Psoas muscle (tissue), 8 donors: ENCODE measurements around the gene PLK3. TPM values are rescaled to one million over a fixed set of nuclear protein-coding genes. Genes with fewer than 3 reads are reported as not detected.

ENCODE experiments used
- ATAC-seq, 4 donors: fragments of 200-7000 bp; cut with Tn5 transposase; one replicate each; pipeline ENCODE4 v1.9.1; 2020; ENCODE audit warnings: moderate library complexity in 3 of 4, mild to moderate bottlenecking in 2 of 4
- DNase-seq, 2 donors: peaks; one replicate each; pipeline ENCODE4 v3.0.0-alpha.2; 2020
- H3K27ac ChIP-seq: fragments of 200-600 bp; one replicate; pipeline ENCODE4 v1.8.0; 2022
- H3K27me3 ChIP-seq, 3 donors: fragments of 200-600 bp in 1 of 3; one replicate each; pipeline versions ENCODE4 v1.6.1 to v1.8.0; 2013 to 2022; ENCODE audit warnings: low read length in 2 of 3, mild to moderate bottlenecking in 2 of 3, moderate library complexity in 1 of 3; ENCODE audit not compliant: insufficient read depth in 3 of 3
- H3K36me3 ChIP-seq, 2 donors: fragments of 200-600 bp in 1 of 2; one replicate each; pipeline versions ENCODE4 v1.6.1 to v1.8.0; 2013 to 2022; ENCODE audit warnings: low read depth in 1 of 2, mild to moderate bottlenecking in 1 of 2, moderate library complexity in 1 of 2; ENCODE audit not compliant: insufficient read depth in 1 of 2
- H3K4me1 ChIP-seq: fragments of 200-600 bp; one replicate; pipeline ENCODE4 v1.8.0; 2022
- H3K4me3 ChIP-seq: fragments of 200-600 bp; one replicate; pipeline ENCODE4 v1.8.0; 2022; ENCODE audit warnings: mild to moderate bottlenecking
- H3K9me3 ChIP-seq: fragments of 200-600 bp; one replicate; pipeline ENCODE4 v1.8.0; 2022
- WGBS, 3 donors: extraction: QIAGEN DNeasy Blood & Tissue Kit; methylation state at CpG; one replicate each; pipeline versions ENCODE4 v1.1.6 to v1.1.7; 2013; 5-methylcytosine and 5-hydroxymethylcytosine counted together
- intact Hi-C, 2 donors: fragments of 100-400 bp; cut with DNase I; formaldehyde crosslinking; loops; one replicate each; pipeline versions ENCODE4 v1.11.0 to v1.14.2; 2022
- polyA plus RNA-seq, 3 donors: library from polyadenylated mRNA; stranded (reverse); fragments of 200-250 nt; gene quantifications; one replicate each; pipeline ENCODE4 v1.2.3, GENCODE V29; 2013
- total RNA-seq, 4 donors: library from RNA; stranded (reverse); fragmentation: NEBNext Ultra II Directional in 2 of 4; extraction: Animal tissue kit (Norgen Biotek cat#: 25700) in 2 of 4; gene quantifications; one replicate each; pipeline versions ENCODE4 v1.2.1 to v1.2.4, GENCODE V29; 2021 to 2023
- TF ChIP-seq, protein P1 (sequence below): fragments of 200-600 bp; IDR thresholded peaks from one replicate; pipeline ENCODE4 v1.8.0; 2022; ENCODE audit warnings: antibody characterized with exemption
- donor health status: healthy with polysubstance abuse.
- donor health status: DM: no; HTN: no; CAD: no; lungs with moderate emphysema.
- donor health status: Bipolar disorder and iron deficiency.
- donor health status: healthy.
- donor health status: DM: yes; HTN: yes; CAD: no.
- donor health status: DM: no; HTN: no; CAD: no.
- donor health status: DM: no; HTN: no; CAD: no.
- donor health status: DM: yes; HTN: yes; CAD: no.

The PLK3 gene
- total and polyA plus RNA-seq, 7 donors, result 3.0 to 8.3 (median 4.6) TPM

DNA sequence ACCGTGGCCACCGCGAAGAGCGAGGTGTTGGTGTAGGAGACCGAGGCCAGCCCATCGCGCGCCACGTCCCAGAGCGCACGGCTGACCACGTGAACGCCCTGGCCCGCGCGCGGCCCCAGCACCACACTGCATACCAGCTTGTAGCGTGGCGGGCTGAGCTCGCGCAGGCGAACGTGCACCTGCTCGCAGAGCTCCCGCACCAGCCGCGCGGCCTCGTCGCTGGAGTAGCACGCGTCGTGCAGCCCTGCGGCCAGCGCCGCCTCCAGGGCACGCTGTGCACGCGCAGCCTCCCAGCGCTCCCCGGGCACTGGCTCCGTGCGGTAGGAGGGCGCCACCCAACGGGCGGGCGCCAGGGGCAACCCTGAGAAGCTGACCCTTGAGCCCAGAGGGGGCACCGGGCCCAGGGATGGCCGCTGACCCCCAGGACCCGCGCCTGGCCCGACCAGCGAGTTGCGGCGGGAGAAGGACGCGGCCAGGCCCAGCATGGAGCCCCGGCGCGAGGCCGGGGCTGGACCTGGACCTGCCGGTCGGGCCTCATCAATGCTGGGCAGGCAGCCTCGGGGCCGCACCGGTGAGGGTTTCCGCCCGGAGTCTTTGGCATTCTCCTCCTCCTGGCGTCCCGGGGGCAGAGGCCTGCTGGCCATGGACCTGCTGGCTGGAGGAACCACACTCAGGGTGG is 6.0 kb downstream of the PLK3 start:
- no peaks in the 10 kb centered on the region for H3K27me3 ChIP-seq
- TF ChIP-seq, protein P1, sequence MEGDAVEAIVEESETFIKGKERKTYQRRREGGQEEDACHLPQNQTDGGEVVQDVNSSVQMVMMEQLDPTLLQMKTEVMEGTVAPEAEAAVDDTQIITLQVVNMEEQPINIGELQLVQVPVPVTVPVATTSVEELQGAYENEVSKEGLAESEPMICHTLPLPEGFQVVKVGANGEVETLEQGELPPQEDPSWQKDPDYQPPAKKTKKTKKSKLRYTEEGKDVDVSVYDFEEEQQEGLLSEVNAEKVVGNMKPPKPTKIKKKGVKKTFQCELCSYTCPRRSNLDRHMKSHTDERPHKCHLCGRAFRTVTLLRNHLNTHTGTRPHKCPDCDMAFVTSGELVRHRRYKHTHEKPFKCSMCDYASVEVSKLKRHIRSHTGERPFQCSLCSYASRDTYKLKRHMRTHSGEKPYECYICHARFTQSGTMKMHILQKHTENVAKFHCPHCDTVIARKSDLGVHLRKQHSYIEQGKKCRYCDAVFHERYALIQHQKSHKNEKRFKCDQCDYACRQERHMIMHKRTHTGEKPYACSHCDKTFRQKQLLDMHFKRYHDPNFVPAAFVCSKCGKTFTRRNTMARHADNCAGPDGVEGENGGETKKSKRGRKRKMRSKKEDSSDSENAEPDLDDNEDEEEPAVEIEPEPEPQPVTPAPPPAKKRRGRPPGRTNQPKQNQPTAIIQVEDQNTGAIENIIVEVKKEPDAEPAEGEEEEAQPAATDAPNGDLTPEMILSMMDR, result no peak
- H3K9me3 ChIP-seq, result no peaks in the 10 kb centered on the region
- H3K4me1 ChIP-seq, result peaks cover 35% of the 10 kb centered on the region
- 84 to 91% (median 91%) methylated on average over 58 to 70 of the region's 70 CpGs for WGBS, 3 donors
- no peak overlapping the region for H3K4me3 ChIP-seq
- intact Hi-C loops, result no loop called here
- H3K36me3 ChIP-seq, result peaks cover 0 to 39% of the 10 kb centered on the region in 2 donors
- peak overlapping the region; percentile 94 for H3K27ac ChIP-seq
- DNase-seq, result peak in 1 of 2 donors; percentile 62
- no peak for ATAC-seq

DNA sequence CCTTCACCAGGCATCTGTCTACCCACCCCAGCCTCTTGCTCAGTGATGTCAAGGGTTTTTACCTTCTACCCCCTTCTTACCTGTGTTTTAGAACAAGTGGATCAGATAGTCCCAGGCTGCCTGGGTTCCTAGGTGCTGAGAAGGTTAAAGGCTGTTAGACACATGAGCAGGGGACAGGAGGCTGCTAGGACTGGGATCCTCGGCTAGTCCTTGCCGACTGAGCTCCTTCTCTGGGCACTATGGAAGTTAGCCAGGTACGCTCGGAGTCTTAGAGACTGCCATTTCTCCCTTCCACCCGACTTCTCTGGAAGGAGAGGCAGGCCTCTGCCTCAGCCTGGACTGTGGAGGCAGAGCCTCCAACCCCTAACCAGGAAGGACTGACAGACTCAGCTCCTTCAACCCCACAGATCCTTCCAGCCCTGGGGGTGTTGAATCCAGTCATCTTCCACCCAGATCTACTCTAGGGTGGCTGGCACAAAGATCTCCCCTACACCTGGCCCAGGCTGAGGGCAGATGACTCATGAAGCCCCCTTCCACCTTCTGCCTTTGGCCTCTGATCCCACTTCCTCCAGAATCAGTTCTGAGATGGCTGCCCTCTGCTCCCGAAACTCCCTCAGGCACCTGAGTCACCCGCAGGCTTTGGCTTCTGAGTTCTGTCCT is 6.7 kb downstream of the PLK3 start, which contains the start of gene DYNLT4:
DYNLT4 (minus strand) TSS at position 648 of the 660 bp plus-strand sequence. CDS start 683 bp downstream, outside the sequence.
- Histone ChIP-seq H3K4me1 (peaks cover 35% of the 10 kb centered on the region), H3K9me3 (no peaks in the 10 kb centered on the region), H3K4me3 (peak within 1 kb of the TSS; percentile 51), H3K27me3 (no peaks in the 10 kb centered on the region), H3K36me3 (peaks cover 0 to 39% of the 10 kb centered on the region in 2 donors), H3K27ac (peak within 1 kb of the TSS; percentile 94)
- WGBS, 3 donors, result 25 to 40% (median 25%) methylated on average over 7 of the region's 7 CpGs
- ATAC-seq (peak in 1 of 4 donors; percentile 1), DNase-seq (peak in 1 of 2 donors; percentile 49)
- TF ChIP-seq, protein P1, result no peak
- intact Hi-C loops, result no loop called here

DNA sequence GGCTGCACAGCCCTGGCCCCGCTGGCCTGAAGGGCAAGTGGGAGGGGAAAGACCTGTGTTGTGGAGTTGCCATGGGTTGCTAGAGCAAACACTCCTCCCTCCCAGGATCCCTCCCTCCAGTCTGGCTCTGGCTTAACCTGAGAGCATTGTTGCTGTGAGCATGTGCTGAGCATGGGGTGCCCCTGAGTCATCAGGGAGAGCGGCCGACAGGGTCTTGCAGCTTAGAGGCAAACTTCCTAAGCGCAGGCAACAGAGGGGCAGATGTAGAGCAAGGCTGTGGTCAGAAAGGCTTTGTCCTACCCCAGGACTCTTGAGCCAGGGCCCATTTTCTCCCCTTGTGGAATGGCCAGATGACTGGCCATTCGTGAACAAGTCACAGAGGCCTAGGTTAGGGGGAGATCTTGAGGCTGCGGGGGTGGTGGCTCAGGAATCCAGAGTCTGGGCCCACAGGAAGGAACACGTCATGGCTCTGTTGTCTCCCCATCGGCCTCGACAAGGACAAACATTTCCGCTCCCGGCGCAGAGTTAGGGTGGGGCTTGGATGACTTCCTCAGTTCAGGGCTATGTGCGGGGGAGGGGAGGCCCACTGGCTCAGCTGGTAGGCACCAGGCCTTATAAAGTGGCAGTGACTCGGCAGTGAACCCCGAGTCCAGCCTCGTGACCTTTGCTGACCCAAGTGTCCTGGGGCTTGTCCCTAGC is 7.3 kb downstream of the PLK3 start:
- no peaks in the 10 kb centered on the region for H3K9me3 ChIP-seq
- peak overlapping the region; percentile 94 for H3K27ac ChIP-seq
- H3K27me3 ChIP-seq, result no peaks in the 10 kb centered on the region
- H3K4me3 ChIP-seq, result peak overlapping the region; percentile 51
- peaks cover 0 to 38% of the 10 kb centered on the region in 2 donors for H3K36me3 ChIP-seq
- 10 to 16% (median 12%) methylated on average over 16 of the region's 16 CpGs for WGBS, 3 donors
- peak; percentile 96 to 97 for DNase-seq
- peak; percentile 72 to 86 (median 82) for ATAC-seq
- intact Hi-C loops, result no loop called here
- H3K4me1 ChIP-seq, result peaks cover 32% of the 10 kb centered on the region
- TF ChIP-seq, protein P1, result no peak

DNA sequence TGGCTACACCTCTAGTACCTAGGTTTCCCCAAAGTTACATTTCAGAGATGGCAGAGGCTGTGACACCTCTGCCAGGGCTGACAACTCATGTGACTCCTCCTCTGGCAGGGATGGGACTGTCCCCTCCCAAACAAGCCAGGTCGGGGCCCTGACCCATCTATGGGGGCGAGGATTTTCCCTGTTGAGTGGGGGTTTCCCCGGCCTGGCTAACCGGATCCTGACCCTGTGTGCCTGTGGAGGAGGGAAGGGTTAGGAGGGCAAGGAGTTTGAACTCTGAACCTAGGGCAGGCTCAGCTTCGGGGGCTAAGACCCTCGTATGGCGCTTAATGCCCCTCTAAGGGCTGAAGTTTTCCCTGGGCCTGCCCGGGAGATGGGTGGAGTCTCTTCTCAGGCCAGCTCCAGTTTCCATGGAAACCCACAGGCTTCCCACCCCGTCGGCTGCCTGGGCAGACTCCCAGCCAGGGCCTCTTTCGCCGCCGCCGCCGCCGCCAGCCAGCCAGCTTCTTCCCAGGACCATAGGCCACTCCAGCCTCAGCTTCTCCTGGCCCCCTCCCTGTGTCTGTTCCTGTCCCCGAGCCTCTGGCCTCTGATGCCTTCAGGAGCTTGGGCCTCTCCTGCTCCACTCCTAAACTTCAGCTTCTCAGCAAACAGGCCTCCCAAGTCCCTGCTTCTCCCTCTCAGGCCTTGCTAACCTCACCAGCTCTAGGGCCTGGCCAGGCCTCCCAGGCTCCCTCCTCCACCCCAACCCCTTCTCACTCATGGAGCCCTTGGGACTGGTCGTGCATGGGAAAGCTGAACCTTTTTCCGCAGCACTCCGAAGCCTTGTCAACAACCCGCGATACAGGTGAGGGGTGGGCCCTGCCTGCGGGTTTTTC is 8.1 kb downstream of the PLK3 start, which contains the start of gene BTBD19:
BTBD19 (plus strand) TSS at position 461 of the 875 bp plus-strand sequence; CDS start at position 759, 298 bp downstream.
- H3K4me3 ChIP-seq, result peak within 1 kb of the TSS; percentile 51
- 41 to 45% (median 43%) methylated on average over 15 to 23 of the region's 23 CpGs for WGBS, 3 donors
- peaks cover 0 to 31% of the 10 kb centered on the region in 2 donors for H3K36me3 ChIP-seq
- H3K27ac ChIP-seq, result peak within 1 kb of the TSS; percentile 94
- peak; percentile 14 to 49 (median 20) for ATAC-seq
- intact Hi-C loops, result no loop called here
- H3K9me3 ChIP-seq, result no peaks in the 10 kb centered on the region
- H3K27me3 ChIP-seq, result no peaks in the 10 kb centered on the region
- TF ChIP-seq, protein P1, result no peak
- peaks cover 32% of the 10 kb centered on the region for H3K4me1 ChIP-seq
- DNase-seq, result peak; percentile 85 to 91
